Measurements from ENCODE around the gene NFE2L1.
"Not testable (repeated sequence)": the region's sequence is repeated elsewhere in the genome, so short reads cannot be mapped to it uniquely, and the experiment has no call there.

NFE2L1 gene

GRCh38 chr17:48048384-48049126 is 396 bp downstream of the NFE2L1 start:
- peak; percentile 62 to 92 (median 91) for DNase-seq

GRCh38 chr17:48051283-48051682 is 3.1 kb downstream of the NFE2L1 start:
- no peak for DNase-seq

- DNase-seq = no peak
Measured at GRCh38 chr17:48051706-48052486, 3.7 kb downstream of the NFE2L1 start.

- DNase-seq = peak; percentile 63 to 86 (median 82)
Measured at GRCh38 chr17:48052956-48053757, 5.0 kb downstream of the NFE2L1 start.

GRCh38 chr17:48053758-48054237 is 5.6 kb downstream of the NFE2L1 start:
- no peak for DNase-seq

GRCh38 chr17:48054238-48055185 is 6.4 kb downstream of the NFE2L1 start:
- peak; percentile 91 to 97 (median 94) for DNase-seq

GRCh38 chr17:48055531-48056245 is 7.5 kb downstream of the NFE2L1 start:
- DNase-seq = no peak

- DNase-seq = no peak
Measured at GRCh38 chr17:48056246-48056745, 8.1 kb downstream of the NFE2L1 start.

- DNase-seq = no peak
Measured at GRCh38 chr17:48056879-48057278, 8.7 kb downstream of the NFE2L1 start.

GRCh38 chr17:48057626-48058025 is 9.5 kb downstream of the NFE2L1 start:
- no peak for DNase-seq

GRCh38 chr17:48058393-48059124 is 10.4 kb downstream of the NFE2L1 start:
- DNase-seq = no peak

GRCh38 chr17:48059125-48059668 is 11.0 kb downstream of the NFE2L1 start:
- no peak for DNase-seq

GRCh38 chr17:48060249-48060648 is 12.1 kb downstream of the NFE2L1 start:
- no peak for DNase-seq

- DNase-seq = no peak
Measured at GRCh38 chr17:48062273-48062672, 14.1 kb downstream of the NFE2L1 start.

GRCh38 chr17:48064638-48065037 is 16.5 kb downstream of the NFE2L1 start:
- DNase-seq = no peak

- DNase-seq = no peak
Measured at GRCh38 chr17:48066192-48066591, 18.0 kb downstream of the NFE2L1 start.

GRCh38 chr17:48066656-48067055 is 18.5 kb downstream of the NFE2L1 start:
- DNase-seq = no peak

- no peak for DNase-seq
Measured at GRCh38 chr17:48067245-48067644, 19.1 kb downstream of the NFE2L1 start.

GRCh38 chr17:48067808-48068207 is 19.6 kb downstream of the NFE2L1 start:
- DNase-seq = not testable (repeated sequence)

- peak in 1 of 3 experiments; percentile 8 for DNase-seq
Measured at GRCh38 chr17:48068491-48068961, 20.4 kb downstream of the NFE2L1 start.
